Activated naive CD8-positive, alpha-beta T cell treated with anti-CD3 and anti-CD28 coated beads, Interleukin-2, amount 50 U/mL, for 24 hours (primary cell): ENCODE data around the gene TPM2.
"Not testable (repeated sequence)": the region's sequence is repeated elsewhere in the genome, so short reads cannot be mapped to it uniquely, and the experiment has no call there.

Experiments used
- ATAC-seq: fragments of 150-1000 bp; cut with Tn5 transposase; one replicate; pipeline ENCODE4 v1.10.0; 2021
- DNase-seq: peaks from one replicate; pipeline ENCODE4 v3.0.0; 2021
- H3K27ac Mint-ChIP-seq: one replicate; pipeline ENCODE4 v1.8.0; 2021; ENCODE audit warnings: mild to moderate bottlenecking, mixed read lengths
- H3K27me3 Mint-ChIP-seq: one replicate; pipeline ENCODE4 v1.8.0; 2021; ENCODE audit warnings: mixed read lengths
- H3K36me3 Mint-ChIP-seq: one replicate; pipeline ENCODE4 v1.8.0; 2021; ENCODE audit warnings: low read depth, mixed read lengths
- H3K4me1 Mint-ChIP-seq: one replicate; pipeline ENCODE4 v1.8.0; 2021; ENCODE audit warnings: mixed read lengths
- H3K4me3 Mint-ChIP-seq: one replicate; pipeline ENCODE4 v1.8.0; 2021; ENCODE audit warnings: mild to moderate bottlenecking, moderate library complexity, mixed read lengths
- H3K9me3 Mint-ChIP-seq: one replicate; pipeline ENCODE4 v1.8.0; 2021; ENCODE audit warnings: mixed read lengths

The TPM2 gene

GRCh38 chr9:35649431-35650340, 40.0 kb downstream of the TPM2 start:
- Mint-ChIP-seq H3K27me3 (no peaks in the 10 kb centered on the region), H3K9me3 (no peaks in the 10 kb centered on the region), H3K36me3 (no peaks in the 10 kb centered on the region), H3K27ac (peak overlapping the region; percentile 94), H3K4me3 (peak overlapping the region; percentile 84), H3K4me1 (peaks cover 68% of the 10 kb centered on the region)
- ATAC-seq = no peak
- peak; percentile 57 for DNase-seq

GRCh38 chr9:35646533-35647265, 43.0 kb downstream of the TPM2 start:
- ATAC-seq = peak; percentile 88
- no peaks in the 10 kb centered on the region for H3K9me3 Mint-ChIP-seq
- peak; percentile 94 for DNase-seq
- H3K27me3 Mint-ChIP-seq = no peaks in the 10 kb centered on the region
- peak overlapping the region; percentile 94 for H3K27ac Mint-ChIP-seq
- H3K36me3 Mint-ChIP-seq = peaks cover 10% of the 10 kb centered on the region
- H3K4me3 Mint-ChIP-seq = peak overlapping the region; percentile 88
- H3K4me1 Mint-ChIP-seq = peaks cover 67% of the 10 kb centered on the region

GRCh38 chr9:35646153-35646532, 43.6 kb downstream of the TPM2 start:
- DNase-seq = peak; percentile 28
- peak overlapping the region; percentile 88 for H3K4me3 Mint-ChIP-seq
- peak overlapping the region; percentile 88 for H3K27ac Mint-ChIP-seq
- H3K9me3 Mint-ChIP-seq = no peaks in the 10 kb centered on the region
- peaks cover 14% of the 10 kb centered on the region for H3K36me3 Mint-ChIP-seq
- H3K27me3 Mint-ChIP-seq = no peaks in the 10 kb centered on the region
- ATAC-seq = no peak
- peaks cover 67% of the 10 kb centered on the region for H3K4me1 Mint-ChIP-seq

GRCh38 chr9:35645736-35646135, 44.0 kb downstream of the TPM2 start:
- H3K27me3 Mint-ChIP-seq, ATAC-seq, H3K9me3 Mint-ChIP-seq, DNase-seq: not testable (repeated sequence)
- Mint-ChIP-seq H3K4me3 (peak overlapping the region; percentile 88), H3K27ac (peak overlapping the region; percentile 88), H3K4me1 (peaks cover 65% of the 10 kb centered on the region), H3K36me3 (peaks cover 18% of the 10 kb centered on the region)

- no peaks in the 10 kb centered on the region for H3K27me3 Mint-ChIP-seq
Measured at GRCh38 chr9:35643046-35643445, 46.7 kb downstream of the TPM2 start.

GRCh38 chr9:35641478-35641877, 48.2 kb downstream of the TPM2 start:
- H3K9me3 Mint-ChIP-seq, H3K27me3 Mint-ChIP-seq, DNase-seq, ATAC-seq, H3K4me3 Mint-ChIP-seq: not testable (repeated sequence)
- Mint-ChIP-seq H3K36me3 (peaks cover 32% of the 10 kb centered on the region), H3K27ac (peak overlapping the region; percentile 55), H3K4me1 (peaks cover 71% of the 10 kb centered on the region)

More at GRCh38 chr9:35643046-35643445, 46.7 kb downstream of the TPM2 start:
- peaks cover 8% of the 10 kb centered on the region for H3K9me3 Mint-ChIP-seq
- H3K4me3 Mint-ChIP-seq = no peak overlapping the region
- DNase-seq = no peak
- peaks cover 26% of the 10 kb centered on the region for H3K36me3 Mint-ChIP-seq
- no peak for ATAC-seq
- no peak overlapping the region for H3K27ac Mint-ChIP-seq
- H3K4me1 Mint-ChIP-seq = peaks cover 69% of the 10 kb centered on the region

GRCh38 chr9:35640431-35640830, 49.3 kb downstream of the TPM2 start:
- H3K4me3 Mint-ChIP-seq, H3K27me3 Mint-ChIP-seq, H3K27ac Mint-ChIP-seq, ATAC-seq, DNase-seq, H3K9me3 Mint-ChIP-seq: not testable (repeated sequence)
- H3K36me3 Mint-ChIP-seq = peaks cover 32% of the 10 kb centered on the region
- peaks cover 71% of the 10 kb centered on the region for H3K4me1 Mint-ChIP-seq

- Mint-ChIP-seq H3K27me3 (no peaks in the 10 kb centered on the region), H3K9me3 (peaks cover 8% of the 10 kb centered on the region), H3K4me1 (peaks cover 72% of the 10 kb centered on the region), H3K36me3 (peaks cover 32% of the 10 kb centered on the region), H3K4me3 (peak overlapping the region; percentile 41), H3K27ac (peak overlapping the region; percentile 92)
- DNase-seq (no peak), ATAC-seq (no peak)
Measured at GRCh38 chr9:35639631-35640030, 50.1 kb downstream of the TPM2 start.

- Mint-ChIP-seq H3K4me3 (peak overlapping the region; percentile 41), H3K4me1 (peaks cover 71% of the 10 kb centered on the region), H3K36me3 (peaks cover 28% of the 10 kb centered on the region), H3K27ac (peak overlapping the region; percentile 92)
- not testable (repeated sequence) for DNase-seq, H3K9me3 Mint-ChIP-seq, H3K27me3 Mint-ChIP-seq
- ATAC-seq = peak; percentile 76
Measured at GRCh38 chr9:35639225-35639624, 50.5 kb downstream of the TPM2 start.

GRCh38 chr9:35638751-35639150, 51.0 kb downstream of the TPM2 start:
- ATAC-seq, DNase-seq, H3K9me3 Mint-ChIP-seq, H3K4me3 Mint-ChIP-seq, H3K27me3 Mint-ChIP-seq: not testable (repeated sequence)
- H3K27ac Mint-ChIP-seq = peak overlapping the region; percentile 92
- H3K4me1 Mint-ChIP-seq = peaks cover 74% of the 10 kb centered on the region
- H3K36me3 Mint-ChIP-seq = peaks cover 27% of the 10 kb centered on the region

GRCh38 chr9:35637427-35637955, 52.2 kb downstream of the TPM2 start:
- Mint-ChIP-seq H3K4me1 (peaks cover 77% of the 10 kb centered on the region), H3K36me3 (peaks cover 22% of the 10 kb centered on the region), H3K27ac (peak overlapping the region; percentile 87)
- H3K27me3 Mint-ChIP-seq, ATAC-seq, DNase-seq, H3K4me3 Mint-ChIP-seq, H3K9me3 Mint-ChIP-seq: not testable (repeated sequence)

- H3K27me3 Mint-ChIP-seq, ATAC-seq, H3K9me3 Mint-ChIP-seq, DNase-seq: not testable (repeated sequence)
- Mint-ChIP-seq H3K27ac (peak overlapping the region; percentile 87), H3K36me3 (peaks cover 22% of the 10 kb centered on the region), H3K4me1 (peaks cover 77% of the 10 kb centered on the region), H3K4me3 (peak overlapping the region; percentile 41)
Measured at GRCh38 chr9:35636877-35637246, 52.9 kb downstream of the TPM2 start.

GRCh38 chr9:35636135-35636876, 53.4 kb downstream of the TPM2 start:
- Mint-ChIP-seq H3K4me1 (peaks cover 72% of the 10 kb centered on the region), H3K27ac (peak overlapping the region; percentile 87), H3K27me3 (no peaks in the 10 kb centered on the region), H3K4me3 (peak overlapping the region; percentile 46), H3K9me3 (peaks cover 8% of the 10 kb centered on the region), H3K36me3 (peaks cover 18% of the 10 kb centered on the region)
- peak; percentile 18 for ATAC-seq
- DNase-seq = peak; percentile 36

GRCh38 chr9:35635730-35636129, 54.0 kb downstream of the TPM2 start:
- DNase-seq (no peak), ATAC-seq (no peak)
- H3K4me3 Mint-ChIP-seq = peak overlapping the region; percentile 46
- peaks cover 69% of the 10 kb centered on the region for H3K4me1 Mint-ChIP-seq
- H3K36me3 Mint-ChIP-seq = peaks cover 14% of the 10 kb centered on the region
- H3K27me3 Mint-ChIP-seq = no peaks in the 10 kb centered on the region
- H3K9me3 Mint-ChIP-seq = peaks cover 6% of the 10 kb centered on the region
- peak overlapping the region; percentile 87 for H3K27ac Mint-ChIP-seq
